RPMI8226 (cell line): Measurements from ENCODE around the gene SGTA.
"Not testable (repeated sequence)": the region's sequence is repeated elsewhere in the genome, so short reads cannot be mapped to it uniquely, and the experiment has no call there.

Source experiments
- DNase-seq: peaks from one replicate; pipeline ENCODE4 v3.0.0-alpha.2; 2015

SGTA gene

GRCh38 chr19:2792666-2793065 lies 9.6 kb upstream of the SGTA start:
- not testable (repeated sequence) for DNase-seq

GRCh38 chr19:2791876-2792275 lies 8.8 kb upstream of the SGTA start:
- no peak for DNase-seq

GRCh38 chr19:2791440-2791839 lies 8.4 kb upstream of the SGTA start:
- DNase-seq: no peak

- no peak for DNase-seq
Measured at GRCh38 chr19:2790557-2791271, 7.6 kb upstream of the SGTA start.

GRCh38 chr19:2790194-2790556 lies 7.1 kb upstream of the SGTA start:
- DNase-seq: no peak

- no peak for DNase-seq
Measured at GRCh38 chr19:2788237-2788636, 5.2 kb upstream of the SGTA start.

GRCh38 chr19:2787115-2787514 lies 4.0 kb upstream of the SGTA start:
- DNase-seq: no peak

- peak; percentile 100 for DNase-seq
Measured at GRCh38 chr19:2785244-2785997, 2.3 kb upstream of the SGTA start, which contains the start of gene THOP1. THOP1 (plus strand) TSS chr19:2785503; CDS start chr19:2785663, 160 bp downstream.

GRCh38 chr19:2783781-2784145 lies 690 bp upstream of the SGTA start:
- DNase-seq: peak; percentile 18

- no peak for DNase-seq
Measured at GRCh38 chr19:2782329-2782935, 641 bp downstream of the SGTA start.

GRCh38 chr19:2780284-2780683 lies 2.8 kb downstream of the SGTA start:
- DNase-seq: no peak

- no peak for DNase-seq
Measured at GRCh38 chr19:2779121-2779740, 3.8 kb downstream of the SGTA start.

- no peak for DNase-seq
Measured at GRCh38 chr19:2777952-2778683, 5.0 kb downstream of the SGTA start.

GRCh38 chr19:2775556-2776430 lies 7.3 kb downstream of the SGTA start:
- no peak for DNase-seq

- DNase-seq: no peak
Measured at GRCh38 chr19:2774953-2775555, 8.0 kb downstream of the SGTA start.

GRCh38 chr19:2774083-2774679 lies 8.9 kb downstream of the SGTA start:
- no peak for DNase-seq

GRCh38 chr19:2771786-2772674 lies 11.0 kb downstream of the SGTA start:
- no peak for DNase-seq

- DNase-seq: no peak
Measured at GRCh38 chr19:2770055-2771013, 12.7 kb downstream of the SGTA start.

GRCh38 chr19:2769218-2769617 lies 13.9 kb downstream of the SGTA start:
- DNase-seq: no peak
